GM18520 (cell line): ENCODE data around the gene MYLK4.

ENCODE experiments used
- ATAC-seq: cut with Tn5 transposase; IDR thresholded peaks from one replicate; pipeline ENCODE4 v1.9.1; 2021; ENCODE audit not compliant: unreplicated experiment

Gene MYLK4

DNA sequence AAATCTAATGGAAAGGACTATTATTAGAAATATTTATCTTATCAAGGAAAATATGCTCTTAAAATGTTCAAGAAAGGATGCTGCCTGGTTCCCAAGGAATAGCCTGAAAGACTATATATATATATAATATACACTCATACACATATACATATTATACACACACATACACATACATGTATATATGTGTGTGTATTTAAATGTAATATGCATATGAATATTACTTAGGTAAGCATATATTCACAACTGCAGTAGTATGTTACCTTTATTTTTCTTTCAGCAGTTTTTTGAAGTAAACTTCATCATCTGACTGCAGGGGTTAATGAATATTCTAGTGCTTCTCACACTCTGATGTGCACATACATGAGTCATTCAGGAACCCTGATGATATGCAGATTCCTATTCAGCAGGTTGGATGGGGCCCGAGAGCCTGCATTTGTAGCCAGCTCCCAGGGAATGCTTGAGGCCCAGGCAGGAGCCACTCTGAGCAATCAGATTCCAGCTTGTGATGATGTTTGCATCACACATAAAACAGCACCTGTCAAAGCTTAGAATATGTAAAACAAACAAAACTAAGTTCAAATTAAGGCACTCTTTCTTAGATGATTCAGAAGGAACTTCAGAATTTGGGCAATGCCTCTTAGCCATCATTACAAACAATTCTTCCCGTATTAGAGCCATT lies 16.1 kb downstream of the MYLK4 start:
- ATAC-seq, result no peak

DNA sequence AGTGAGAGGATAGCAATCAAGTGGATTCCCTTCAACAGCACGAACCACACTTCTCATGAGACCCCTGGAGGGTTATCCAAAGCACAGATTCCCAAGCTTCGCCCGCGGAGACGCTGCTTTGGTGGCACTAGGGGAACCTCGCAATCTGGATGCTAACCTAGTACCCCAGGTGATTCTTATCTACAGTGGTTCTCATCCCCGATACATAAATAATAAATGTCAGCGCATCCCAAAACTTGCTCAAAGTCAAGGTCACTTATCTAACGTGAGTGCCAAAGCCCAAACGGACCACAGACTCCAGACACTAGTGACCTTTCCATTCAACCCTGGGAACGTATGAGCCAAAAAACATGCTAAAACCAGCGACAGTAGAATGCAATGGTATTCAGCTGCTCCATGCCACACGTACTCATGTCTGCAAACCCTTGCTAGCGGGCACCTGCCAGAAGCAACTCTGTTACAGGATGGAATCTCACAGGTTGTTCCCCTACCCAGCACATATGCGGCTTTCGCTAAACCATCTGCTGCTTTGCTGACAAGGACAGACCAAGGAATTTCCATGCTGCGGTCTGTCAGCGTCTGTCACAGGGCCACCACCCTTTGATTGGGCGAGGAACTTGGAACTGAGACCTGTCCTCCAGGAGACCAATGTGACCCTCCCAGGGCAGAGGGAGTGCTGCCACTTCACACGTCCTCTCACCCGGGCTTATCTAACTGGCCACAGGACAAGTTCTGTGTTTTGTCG lies 16.8 kb downstream of the MYLK4 start:
- ATAC-seq, result no peak

DNA sequence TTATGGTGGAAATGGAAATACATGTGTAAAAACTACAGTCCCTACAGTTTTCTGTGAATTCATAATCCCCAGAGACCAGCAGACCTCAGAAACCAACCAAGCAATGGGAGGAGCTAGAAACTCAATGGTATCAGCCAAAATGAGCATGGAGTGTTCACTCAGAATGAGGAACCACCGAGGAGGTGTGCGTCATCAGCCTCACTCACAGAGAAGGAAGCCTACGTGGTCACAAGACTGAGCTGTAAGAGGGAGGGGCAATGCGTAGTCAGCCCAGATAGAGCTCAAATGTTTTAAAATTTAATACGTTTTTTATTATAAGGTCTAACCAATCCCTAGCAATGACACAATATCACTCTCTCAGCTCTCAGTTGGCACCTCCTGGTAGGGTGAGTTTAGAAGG lies 17.4 kb downstream of the MYLK4 start:
- peak; percentile 89 for ATAC-seq

GRCh38 chr6:2732503-2733089 lies 18.1 kb downstream of the MYLK4 start:
- ATAC-seq, result no peak

DNA sequence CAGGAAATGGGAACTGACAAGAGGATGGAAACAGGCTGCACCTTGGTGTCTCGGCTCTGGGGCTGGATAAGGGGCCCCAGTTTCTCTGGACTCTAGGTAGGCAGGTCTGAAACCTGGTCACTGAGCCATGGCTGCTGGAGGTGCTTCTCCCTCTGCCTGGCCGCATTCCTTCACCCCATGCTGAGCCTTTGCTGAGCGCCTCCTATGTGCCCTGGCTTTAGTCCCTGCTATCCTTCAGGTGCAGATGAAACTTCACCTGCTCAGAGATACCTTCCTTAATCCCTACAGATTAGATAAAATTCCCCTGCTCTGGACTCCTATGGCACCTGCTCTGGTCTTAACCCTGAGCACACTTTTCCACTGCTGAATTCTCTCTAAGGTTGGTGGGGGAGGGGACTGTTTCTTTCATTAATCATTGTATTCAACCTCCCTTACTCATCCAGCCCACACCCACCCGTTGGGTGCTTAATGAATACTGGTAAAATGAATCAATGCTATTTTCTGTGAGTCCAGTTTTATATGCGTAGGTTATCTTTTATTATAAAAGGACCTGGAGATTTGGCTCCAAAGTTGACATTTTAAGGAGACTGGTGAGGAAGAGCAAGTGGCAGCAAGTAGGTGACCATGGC lies 19.3 kb downstream of the MYLK4 start:
- ATAC-seq, result no peak

DNA sequence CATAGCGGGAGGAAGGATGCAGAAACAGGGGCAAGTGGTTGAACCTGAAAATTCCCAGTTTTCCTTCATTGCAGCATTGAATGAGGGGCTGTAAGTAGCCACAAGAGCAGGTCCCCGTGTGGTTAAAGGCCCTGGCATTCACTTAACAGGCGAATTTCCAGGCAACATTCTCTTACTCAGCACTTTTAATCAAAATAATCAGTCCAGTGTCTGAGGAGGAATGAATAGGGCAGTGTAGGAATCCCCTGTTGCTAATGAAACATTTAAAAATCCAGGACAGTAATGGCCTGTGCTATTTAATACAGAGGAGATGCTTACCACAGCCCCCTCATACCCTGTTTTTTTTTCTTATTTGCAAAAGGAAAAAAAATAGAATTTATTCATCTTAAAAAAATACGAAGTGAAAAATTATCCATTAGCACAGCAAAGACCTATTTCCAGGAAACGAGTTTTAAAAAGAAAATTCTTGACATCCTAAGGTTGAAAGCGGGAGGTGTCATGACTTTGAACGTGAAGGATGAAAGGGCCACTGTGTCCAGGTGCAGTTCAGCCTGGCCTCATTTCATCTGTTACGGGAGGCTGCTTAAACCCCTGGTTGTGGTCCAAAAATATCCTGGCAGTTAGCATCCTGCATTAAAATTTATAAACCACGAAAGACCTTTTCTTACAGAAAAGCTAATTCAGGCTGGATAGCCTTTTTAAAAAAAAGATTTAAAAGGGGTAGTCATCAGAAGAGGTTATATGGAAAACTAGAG lies 20.2 kb downstream of the MYLK4 start:
- no peak for ATAC-seq

- ATAC-seq, result no peak
Measured at GRCh38 chr6:2729921-2730320, 20.8 kb downstream of the MYLK4 start.

- no peak for ATAC-seq
Measured at GRCh38 chr6:2725999-2726567, 24.6 kb downstream of the MYLK4 start.

DNA sequence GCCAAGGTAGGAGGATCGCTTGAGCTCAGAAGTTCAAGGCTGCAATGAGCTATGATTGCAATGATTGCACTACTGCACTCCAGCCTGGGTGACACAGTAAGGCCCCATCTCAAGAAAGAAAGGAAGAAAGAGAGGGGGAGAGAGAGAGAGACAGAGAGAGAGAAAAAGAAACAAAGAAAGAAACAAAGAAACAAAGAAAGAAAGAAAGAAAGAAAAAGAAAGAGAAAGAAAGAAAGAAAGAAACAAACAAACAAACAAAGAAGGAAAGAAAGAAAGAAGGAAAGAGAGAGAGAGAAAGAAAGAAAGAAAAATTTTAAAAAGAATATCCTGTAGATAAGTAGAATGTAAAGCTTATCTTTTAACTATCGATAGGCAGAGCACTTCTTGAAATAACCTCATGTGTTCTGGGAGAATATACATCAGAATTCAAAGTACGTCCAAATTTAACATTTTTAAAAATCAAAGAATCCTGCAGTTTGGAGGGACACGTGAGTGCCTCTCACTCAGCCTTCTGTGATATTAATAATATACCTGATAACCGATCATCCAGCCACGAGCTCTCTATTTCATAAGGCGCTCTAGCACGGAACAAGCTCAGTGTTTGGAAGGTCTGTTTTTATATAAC lies 25.2 kb downstream of the MYLK4 start:
- no peak for ATAC-seq

DNA sequence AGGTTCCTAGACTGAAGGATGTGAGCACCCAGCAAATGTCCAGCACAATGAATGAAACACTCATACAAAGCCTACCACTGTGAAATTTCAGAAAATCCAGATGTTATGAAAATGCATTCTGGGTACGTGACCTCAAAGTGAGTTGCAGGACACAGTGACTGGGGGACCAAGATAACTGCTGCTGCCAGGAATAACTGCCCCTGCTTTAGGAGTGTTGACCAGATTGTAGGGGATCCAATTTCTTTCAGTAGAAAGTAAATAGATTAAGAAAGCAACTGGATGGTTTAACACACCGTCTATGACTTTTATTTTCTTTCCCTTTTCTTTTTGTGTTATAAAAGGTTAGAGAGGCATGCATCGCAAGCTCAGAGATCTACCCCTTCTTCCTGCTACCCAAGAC lies 29.5 kb downstream of the MYLK4 start:
- ATAC-seq, result no peak

DNA sequence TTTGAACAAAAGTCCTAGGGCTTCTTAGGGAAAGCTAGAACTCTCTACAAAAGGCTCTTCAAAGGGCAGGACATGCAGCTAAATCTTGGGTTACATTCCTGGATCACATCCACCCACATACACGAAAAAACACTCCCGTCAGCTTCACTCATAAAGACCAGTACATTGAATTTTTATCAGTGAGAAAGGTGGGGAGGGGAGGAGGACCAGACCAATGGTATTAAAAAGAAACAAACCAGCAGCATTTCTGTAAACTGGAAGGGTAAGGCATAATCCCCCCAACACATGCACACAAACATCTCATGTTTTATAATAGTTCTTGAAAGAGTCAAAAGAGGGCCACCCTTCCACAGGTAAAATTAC lies 31.6 kb downstream of the MYLK4 start:
- no peak for ATAC-seq

DNA sequence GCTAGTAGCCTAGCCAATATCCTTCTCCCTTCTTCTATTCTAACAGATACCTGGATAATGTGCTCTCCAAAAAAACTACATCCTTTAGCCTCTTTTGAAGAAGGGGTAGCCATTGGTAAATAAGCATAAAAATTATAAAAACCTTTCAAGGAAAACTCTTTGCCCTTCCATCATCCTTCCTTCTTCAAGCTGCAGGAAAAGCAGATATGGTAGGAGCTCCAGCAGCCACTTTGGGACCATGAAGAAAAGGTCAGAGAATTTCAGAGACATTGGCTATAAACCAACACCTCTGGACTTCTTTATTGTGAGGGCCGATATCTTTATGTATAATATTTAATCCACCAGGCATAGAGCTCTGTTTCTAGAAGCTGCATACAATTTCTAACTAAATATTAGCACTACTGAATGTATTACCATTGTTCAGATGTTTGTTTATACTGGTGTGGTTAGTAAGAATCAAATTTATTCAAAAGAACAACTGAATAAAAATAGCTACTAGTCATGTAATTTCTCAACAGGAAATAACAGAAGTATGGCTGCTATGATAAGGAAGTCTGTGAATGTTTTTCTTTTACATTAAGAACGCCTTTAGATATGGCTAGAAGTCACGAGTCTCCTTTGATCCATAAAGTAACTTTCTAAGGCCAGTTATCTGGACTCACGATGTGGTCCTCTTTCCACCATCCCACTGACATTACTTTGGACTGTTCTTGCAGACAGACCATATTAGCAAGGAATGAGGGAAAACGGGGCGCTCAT lies 32.2 kb downstream of the MYLK4 start:
- no peak for ATAC-seq

DNA sequence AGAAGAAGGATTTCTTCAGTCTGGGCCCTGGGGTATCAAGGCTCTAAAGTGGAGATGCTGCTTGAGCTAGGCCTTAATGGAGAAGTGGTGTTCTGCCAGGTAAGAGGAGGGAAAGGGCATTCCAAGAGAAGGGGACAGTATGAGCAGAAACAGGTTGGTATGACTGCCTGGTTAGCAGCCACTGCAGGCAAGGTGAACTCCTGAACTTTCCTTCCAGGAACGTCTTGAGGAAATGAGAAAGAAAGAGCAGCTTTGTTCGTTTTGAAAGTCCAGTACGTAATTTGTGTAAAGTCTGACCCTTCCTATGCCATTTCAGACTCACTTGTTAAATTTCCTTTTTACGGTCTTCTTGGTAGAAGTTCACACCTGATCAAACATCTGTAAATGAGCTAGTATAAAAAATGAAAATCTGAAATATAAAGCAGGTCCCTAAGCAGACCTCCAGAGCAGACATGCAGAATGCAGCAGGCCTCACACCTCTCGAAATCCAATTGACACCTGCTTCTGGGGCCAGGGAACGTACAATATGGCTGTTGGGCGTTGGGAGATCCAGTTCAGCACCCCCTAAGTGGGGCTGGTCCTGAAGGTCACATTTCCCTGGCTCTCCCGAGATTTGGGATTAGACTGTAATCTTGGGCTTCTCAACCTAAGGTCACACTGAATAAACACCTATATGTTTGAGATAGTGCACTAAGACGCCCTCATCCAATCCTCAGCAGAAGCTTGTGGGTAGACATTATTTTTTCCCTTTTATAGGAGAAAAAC lies 33.6 kb downstream of the MYLK4 start:
- no peak for ATAC-seq

DNA sequence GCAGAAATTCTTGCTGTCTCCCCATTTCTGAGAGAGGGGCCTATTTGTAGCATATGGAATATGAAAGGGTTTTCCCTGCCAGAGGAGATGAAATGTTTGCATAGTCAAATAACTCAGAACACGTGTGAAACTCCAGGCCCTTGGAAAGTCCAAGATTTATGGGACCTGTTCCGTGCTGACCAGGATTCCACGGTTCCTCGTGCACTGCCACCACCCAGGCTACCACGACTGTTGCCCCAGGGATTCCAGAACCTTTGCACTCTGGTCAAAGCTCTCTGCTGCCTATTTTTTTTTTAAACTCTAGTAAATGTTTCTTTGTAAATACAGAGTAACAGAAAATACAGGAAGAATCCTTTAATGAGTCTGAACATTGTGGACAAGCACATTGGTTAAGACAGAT lies 35.0 kb downstream of the MYLK4 start:
- no peak for ATAC-seq

GRCh38 chr6:2714111-2714895 lies 36.4 kb downstream of the MYLK4 start:
- no peak for ATAC-seq

DNA sequence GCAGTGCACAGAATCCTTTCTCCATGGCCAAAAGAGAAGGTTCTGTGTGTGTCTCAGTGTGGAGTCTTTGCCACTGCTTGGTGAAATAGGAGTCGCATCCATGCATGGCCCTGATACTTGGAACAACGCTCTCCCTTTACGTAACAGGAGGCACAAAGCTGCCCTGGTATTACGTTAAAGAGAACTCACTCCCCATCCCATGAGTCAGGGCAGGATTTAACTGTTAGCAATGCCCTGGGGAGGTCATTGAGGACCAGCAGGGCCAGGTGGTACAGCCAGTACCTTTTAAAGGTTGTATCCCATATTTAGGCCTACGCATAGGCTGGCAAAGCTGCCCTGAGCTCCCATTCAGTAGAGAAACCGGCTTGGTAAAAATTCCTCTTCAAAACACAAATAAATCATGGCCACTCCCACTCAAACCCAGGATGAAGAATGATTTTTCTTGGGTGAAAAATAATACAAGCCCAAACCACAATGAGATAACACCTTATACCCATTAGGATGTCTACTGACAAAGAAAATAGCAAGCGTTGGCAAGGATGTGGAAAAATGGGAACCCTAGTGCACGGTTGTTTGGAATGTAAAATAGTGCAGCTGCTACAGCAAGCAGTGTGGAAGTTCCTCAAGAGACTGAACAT lies 37.1 kb downstream of the MYLK4 start:
- ATAC-seq, result no peak

GRCh38 chr6:2712102-2712501 lies 38.6 kb downstream of the MYLK4 start:
- no peak for ATAC-seq

- no peak for ATAC-seq
Measured at GRCh38 chr6:2710412-2710811, 40.3 kb downstream of the MYLK4 start.
